GM18909 (cell line): ENCODE results near the gene LITAF.

ENCODE experiments used
- ATAC-seq: cut with Tn5 transposase; IDR thresholded peaks from one replicate; pipeline ENCODE4 v1.9.1; 2021; ENCODE audit warnings: mild to moderate bottlenecking; ENCODE audit not compliant: unreplicated experiment, poor library complexity

The LITAF gene

GRCh38 chr16:11557801-11558200 lies 28.9 kb downstream of the LITAF start:
- no peak for ATAC-seq

- no peak for ATAC-seq
These were observed 29.6 kb downstream of the LITAF start for GRCh38 chr16:11556945-11557720.

GRCh38 chr16:11556214-11556819 lies 30.4 kb downstream of the LITAF start:
- no peak for ATAC-seq

- no peak for ATAC-seq
These were observed 32.7 kb downstream of the LITAF start for GRCh38 chr16:11554053-11554452.

GRCh38 chr16:11553371-11553770 lies 33.3 kb downstream of the LITAF start:
- ATAC-seq: no peak

GRCh38 chr16:11552440-11552839 lies 34.3 kb downstream of the LITAF start:
- no peak for ATAC-seq

GRCh38 chr16:11551842-11552241 lies 34.9 kb downstream of the LITAF start:
- no peak for ATAC-seq

GRCh38 chr16:11550791-11551498 lies 35.8 kb downstream of the LITAF start:
- ATAC-seq: no peak

GRCh38 chr16:11547118-11547916 lies 39.4 kb downstream of the LITAF start:
- no peak for ATAC-seq

GRCh38 chr16:11546608-11547061 lies 40.1 kb downstream of the LITAF start:
- no peak for ATAC-seq

- no peak for ATAC-seq
These were observed 42.9 kb downstream of the LITAF start for GRCh38 chr16:11543661-11544393.

GRCh38 chr16:11542069-11542744 lies 44.5 kb downstream of the LITAF start:
- no peak for ATAC-seq

GRCh38 chr16:11539641-11540050 lies 47.1 kb downstream of the LITAF start:
- no peak for ATAC-seq

GRCh38 chr16:11538880-11539279 lies 47.8 kb downstream of the LITAF start:
- ATAC-seq: no peak

- no peak for ATAC-seq
These were observed 50.4 kb downstream of the LITAF start for GRCh38 chr16:11536104-11536866.

GRCh38 chr16:11535494-11535893 lies 51.2 kb downstream of the LITAF start:
- ATAC-seq: no peak

- no peak for ATAC-seq
These were observed 52.5 kb downstream of the LITAF start for GRCh38 chr16:11534262-11534661.

- ATAC-seq: no peak
These were observed 53.1 kb downstream of the LITAF start for GRCh38 chr16:11533588-11533987.
